ENCODE results near the gene RABGAP1L.
"Not testable (repeated sequence)": the region's sequence is repeated elsewhere in the genome, so short reads cannot be mapped to it uniquely, and the experiment has no call there.

Gene RABGAP1L

GRCh38 chr1:174169342-174169741, 10.0 kb downstream of the RABGAP1L start:
- no peaks in the 10 kb centered on the region for H3K79me1 ChIP-seq (ENCODE audit: low read depth, low read length)
- no peak overlapping the region for H3K14ac ChIP-seq (ENCODE audit: low read length)
- H3K23ac ChIP-seq (ENCODE audit: low read depth, low read length, poor library complexity): no peak overlapping the region
- no peak overlapping the region for H2BK120ac ChIP-seq (ENCODE audit: low read depth, low read length)
- DNase-seq (ENCODE audit: low spot score): no peak
- no peak overlapping the region for H3K27ac ChIP-seq (replicated peaks; ENCODE audit: low read length)
- no peak overlapping the region for H2BK5ac ChIP-seq (ENCODE audit: low read length)
- no peaks in the 10 kb centered on the region for H3K4me1 ChIP-seq (ENCODE audit: control insufficient read depth in 2 of 2, insufficient read depth in 1 of 2, low read depth in 1 of 2, low read length in 2 of 2)
- no CpG with 5 or more reads among the region's 3 CpGs for WGBS, 2 donors (ENCODE audit: extremely low coverage in 2 of 2, insufficient read length in 2 of 2, insufficient replicate concordance in 1 of 2)
- H2BK12ac ChIP-seq (ENCODE audit: low read length): no peak overlapping the region
- no peak overlapping the region for H3K4me2 ChIP-seq (ENCODE audit: insufficient read depth, low read length, poor library complexity, severe bottlenecking)
- no peak overlapping the region for H4K8ac ChIP-seq (ENCODE audit: low read depth, low read length)
- H3K9me3 ChIP-seq (replicated peaks in 1 of 2; ENCODE audit: control insufficient read depth in 2 of 2, insufficient read depth in 1 of 2, low read depth in 1 of 2, low read length in 2 of 2): no peaks in the 10 kb centered on the region
- no peak overlapping the region for H2AK5ac ChIP-seq (ENCODE audit: low read depth, low read length)
- no peak overlapping the region for H3K4me3 ChIP-seq (ENCODE audit: low read length in 2 of 2)
- H2AFZ ChIP-seq (ENCODE audit: low read length): no peak overlapping the region
- H4K91ac ChIP-seq (ENCODE audit: low read depth, low read length, poor library complexity): no peak overlapping the region
- no peak overlapping the region for H2BK15ac ChIP-seq (ENCODE audit: low read length)
- no peaks in the 10 kb centered on the region for H3K36me3 ChIP-seq (replicated peaks in 1 of 2; ENCODE audit: control insufficient read depth in 2 of 2, insufficient read depth in 2 of 2, low read length in 2 of 2)
- H3K9ac ChIP-seq (ENCODE audit: low read depth, low read length, poor library complexity): no peak overlapping the region
- no peak overlapping the region for H3K18ac ChIP-seq (ENCODE audit: low read length)
- no peak overlapping the region for H3K4ac ChIP-seq (ENCODE audit: low read length)
- no peaks in the 10 kb centered on the region for H3K27me3 ChIP-seq (ENCODE audit: control insufficient read depth in 3 of 3, insufficient read depth in 3 of 3, low read depth in 1 of 3, low read length in 3 of 3)

- no peak overlapping the region for H3K4me2 ChIP-seq (ENCODE audit: insufficient read depth, low read length, poor library complexity, severe bottlenecking)
- H4K91ac ChIP-seq (ENCODE audit: low read depth, low read length, poor library complexity): no peak overlapping the region
- H3K14ac ChIP-seq (ENCODE audit: low read length): no peak overlapping the region
- no peaks in the 10 kb centered on the region for H3K79me1 ChIP-seq (ENCODE audit: low read depth, low read length)
- no peaks in the 10 kb centered on the region for H3K36me3 ChIP-seq (replicated peaks in 1 of 2; ENCODE audit: control insufficient read depth in 2 of 2, insufficient read depth in 2 of 2, low read length in 2 of 2)
- no peak overlapping the region for H2BK12ac ChIP-seq (ENCODE audit: low read length)
- H3K4me3 ChIP-seq (ENCODE audit: low read length in 2 of 2): no peak overlapping the region
- no peak overlapping the region for H3K27ac ChIP-seq (replicated peaks; ENCODE audit: low read length)
- no peak overlapping the region for H3K23ac ChIP-seq (ENCODE audit: low read depth, low read length, poor library complexity)
- no peaks in the 10 kb centered on the region for H3K4me1 ChIP-seq (ENCODE audit: control insufficient read depth in 2 of 2, insufficient read depth in 1 of 2, low read depth in 1 of 2, low read length in 2 of 2)
- no peaks in the 10 kb centered on the region for H3K9me3 ChIP-seq (replicated peaks in 1 of 2; ENCODE audit: control insufficient read depth in 2 of 2, insufficient read depth in 1 of 2, low read depth in 1 of 2, low read length in 2 of 2)
- H2BK15ac ChIP-seq (ENCODE audit: low read length): no peak overlapping the region
- no peak overlapping the region for H2AK5ac ChIP-seq (ENCODE audit: low read depth, low read length)
- no peak overlapping the region for H3K18ac ChIP-seq (ENCODE audit: low read length)
- H2BK5ac ChIP-seq (ENCODE audit: low read length): no peak overlapping the region
- no CpG with 5 or more reads among the region's 1 CpG for WGBS, 2 donors (ENCODE audit: extremely low coverage in 2 of 2, insufficient read length in 2 of 2, insufficient replicate concordance in 1 of 2)
- no peaks in the 10 kb centered on the region for H3K27me3 ChIP-seq (ENCODE audit: control insufficient read depth in 3 of 3, insufficient read depth in 3 of 3, low read depth in 1 of 3, low read length in 3 of 3)
- H2BK120ac ChIP-seq (ENCODE audit: low read depth, low read length): no peak overlapping the region
- no peak for DNase-seq (ENCODE audit: low spot score)
- H2AFZ ChIP-seq (ENCODE audit: low read length): no peak overlapping the region
- H4K8ac ChIP-seq (ENCODE audit: low read depth, low read length): no peak overlapping the region
- no peak overlapping the region for H3K9ac ChIP-seq (ENCODE audit: low read depth, low read length, poor library complexity)
- H3K4ac ChIP-seq (ENCODE audit: low read length): no peak overlapping the region
Observed at GRCh38 chr1:174171073-174171472, 11.8 kb downstream of the RABGAP1L start.

DNA sequence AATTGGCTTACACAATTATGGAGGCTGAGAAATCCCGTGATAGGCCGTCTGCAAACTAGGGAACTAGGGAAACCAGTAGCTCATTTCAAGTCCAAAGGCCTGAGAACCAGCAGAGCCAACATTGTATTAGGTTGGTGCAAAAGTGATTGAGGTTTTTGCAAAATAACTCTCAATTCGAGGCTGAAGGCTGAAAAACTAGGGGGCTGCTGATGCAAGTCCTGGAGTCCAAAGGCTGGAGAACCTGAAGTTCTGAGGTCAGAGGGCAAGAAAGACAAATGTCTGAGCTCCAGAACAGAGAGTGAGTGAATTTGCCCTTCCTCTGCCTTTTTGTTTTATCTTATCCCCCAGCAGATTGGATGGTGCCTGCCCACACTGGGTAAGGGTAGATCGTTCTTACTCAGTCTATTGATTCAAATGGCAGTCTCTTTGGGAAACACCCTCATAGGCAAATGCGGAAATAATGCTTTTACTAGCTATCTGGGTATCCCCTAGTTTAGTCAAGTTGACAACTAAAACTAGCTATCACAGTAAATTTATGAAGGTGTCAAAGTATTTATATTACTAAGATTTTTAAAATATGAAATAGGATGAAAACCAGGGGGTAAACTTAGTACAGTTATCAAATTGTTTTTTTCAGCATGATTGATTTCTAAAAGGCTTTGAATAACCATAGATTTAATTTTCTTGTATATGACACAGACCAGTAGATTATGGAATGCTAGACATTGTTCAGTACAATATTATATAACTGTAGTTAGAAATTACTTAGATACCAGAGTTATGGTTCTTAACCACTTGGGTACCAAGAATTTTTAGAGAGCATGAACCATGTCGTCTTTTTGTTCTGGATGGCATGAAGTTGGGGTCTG, 15.4 kb downstream of the RABGAP1L start:
- no peak overlapping the region for H3K9ac ChIP-seq (ENCODE audit: low read depth, low read length, poor library complexity)
- H3K4me1 ChIP-seq (ENCODE audit: control insufficient read depth in 2 of 2, insufficient read depth in 1 of 2, low read depth in 1 of 2, low read length in 2 of 2): no peaks in the 10 kb centered on the region
- no peak overlapping the region for H4K8ac ChIP-seq (ENCODE audit: low read depth, low read length)
- H2BK12ac ChIP-seq (ENCODE audit: low read length): no peak overlapping the region
- no peaks in the 10 kb centered on the region for H3K27me3 ChIP-seq (ENCODE audit: control insufficient read depth in 3 of 3, insufficient read depth in 3 of 3, low read depth in 1 of 3, low read length in 3 of 3)
- no peak overlapping the region for H2AK5ac ChIP-seq (ENCODE audit: low read depth, low read length)
- no peaks in the 10 kb centered on the region for H3K36me3 ChIP-seq (replicated peaks in 1 of 2; ENCODE audit: control insufficient read depth in 2 of 2, insufficient read depth in 2 of 2, low read length in 2 of 2)
- H3K27ac ChIP-seq (replicated peaks; ENCODE audit: low read length): no peak overlapping the region
- no peak overlapping the region for H2BK15ac ChIP-seq (ENCODE audit: low read length)
- no peak overlapping the region for H3K4me2 ChIP-seq (ENCODE audit: insufficient read depth, low read length, poor library complexity, severe bottlenecking)
- H2BK5ac ChIP-seq (ENCODE audit: low read length): no peak overlapping the region
- no peak overlapping the region for H3K4me3 ChIP-seq (ENCODE audit: low read length in 2 of 2)
- DNase-seq (ENCODE audit: low spot score): no peak
- H2AFZ ChIP-seq (ENCODE audit: low read length): no peak overlapping the region
- H3K9me3 ChIP-seq (replicated peaks in 1 of 2; ENCODE audit: control insufficient read depth in 2 of 2, insufficient read depth in 1 of 2, low read depth in 1 of 2, low read length in 2 of 2): no peaks in the 10 kb centered on the region
- no peak overlapping the region for H4K91ac ChIP-seq (ENCODE audit: low read depth, low read length, poor library complexity)
- H2BK120ac ChIP-seq (ENCODE audit: low read depth, low read length): no peak overlapping the region
- no peak overlapping the region for H3K14ac ChIP-seq (ENCODE audit: low read length)
- no peak overlapping the region for H3K23ac ChIP-seq (ENCODE audit: low read depth, low read length, poor library complexity)
- WGBS, 2 donors (ENCODE audit: extremely low coverage in 2 of 2, insufficient read length in 2 of 2, insufficient replicate concordance in 1 of 2): no CpG with 5 or more reads among the region's 6 CpGs
- no peak overlapping the region for H3K4ac ChIP-seq (ENCODE audit: low read length)
- H3K18ac ChIP-seq (ENCODE audit: low read length): no peak overlapping the region
- no peaks in the 10 kb centered on the region for H3K79me1 ChIP-seq (ENCODE audit: low read depth, low read length)

- H3K4me3 ChIP-seq (ENCODE audit: low read length in 2 of 2); H2BK5ac ChIP-seq (ENCODE audit: low read length); H3K79me1 ChIP-seq (ENCODE audit: low read depth, low read length); H3K4me1 ChIP-seq (ENCODE audit: control insufficient read depth in 2 of 2, insufficient read depth in 1 of 2, low read depth in 1 of 2, low read length in 2 of 2); H3K14ac ChIP-seq (ENCODE audit: low read length); H3K23ac ChIP-seq (ENCODE audit: low read depth, low read length, poor library complexity); H3K4me2 ChIP-seq (ENCODE audit: insufficient read depth, low read length, poor library complexity, severe bottlenecking); H3K9ac ChIP-seq (ENCODE audit: low read depth, low read length, poor library complexity); H3K9me3 ChIP-seq (replicated peaks in 1 of 2; ENCODE audit: control insufficient read depth in 2 of 2, insufficient read depth in 1 of 2, low read depth in 1 of 2, low read length in 2 of 2); H4K91ac ChIP-seq (ENCODE audit: low read depth, low read length, poor library complexity); H2BK15ac ChIP-seq (ENCODE audit: low read length); H3K4ac ChIP-seq (ENCODE audit: low read length); H3K27me3 ChIP-seq (ENCODE audit: control insufficient read depth in 3 of 3, insufficient read depth in 3 of 3, low read depth in 1 of 3, low read length in 3 of 3); H3K36me3 ChIP-seq (replicated peaks in 1 of 2; ENCODE audit: control insufficient read depth in 2 of 2, insufficient read depth in 2 of 2, low read length in 2 of 2); H2AK5ac ChIP-seq (ENCODE audit: low read depth, low read length); H2BK120ac ChIP-seq (ENCODE audit: low read depth, low read length); H2AFZ ChIP-seq (ENCODE audit: low read length); H4K8ac ChIP-seq (ENCODE audit: low read depth, low read length); H2BK12ac ChIP-seq (ENCODE audit: low read length); DNase-seq (ENCODE audit: low spot score); H3K27ac ChIP-seq (replicated peaks; ENCODE audit: low read length); H3K18ac ChIP-seq (ENCODE audit: low read length): not testable (repeated sequence)
- no CpG with 5 or more reads among the region's 2 CpGs for WGBS, 2 donors (ENCODE audit: extremely low coverage in 2 of 2, insufficient read length in 2 of 2, insufficient replicate concordance in 1 of 2)
Observed at GRCh38 chr1:174178459-174178858, 19.1 kb downstream of the RABGAP1L start.

Measured in neuronal stem cell (in vitro differentiated cells).